K562 (cell line): ENCODE measurements around the gene STX7. TPM values are rescaled to one million over a fixed set of nuclear protein-coding genes. Genes with fewer than 3 reads are reported as not detected.

ENCODE experiments used
- ATAC-seq: fragments of 200-7000 bp; cut with Tn5 transposase; 3 replicates; pipeline ENCODE4 v1.9.1; 2020; ENCODE audit warnings: moderate library complexity
- BruUV-seq: library from RNA; stranded (reverse); fragments of 400-500 nt; replicated peaks from 2 replicates; lab custom pipeline; 2021; lab: Mats Ljungman, UMichigan
- CTCF ChIA-PET: fragments of 300-600 bp; formaldehyde crosslinking; extraction: SDS; loops from one replicate; lab custom pipeline; 2021; ENCODE audit warnings: low intra/inter-chr PET ratio; lab: Yijun Ruan, JAX
- POLR2A ChIA-PET: fragments of 300-600, 350-650 bp; sonication (Branson Sonifier 250); formaldehyde crosslinking; extraction: SDS; loops from one replicate; lab custom pipeline; 2021; ENCODE audit warnings: antibody characterized with exemption, inconsistent platforms; lab: Yijun Ruan, JAX
- DNase-seq, 4 experiments: peaks; one replicate each; pipeline versions ENCODE4 v3.0.0 to v3.0.0-alpha.2; 2011 to 2018; ENCODE audit warnings: low spot score in 3 of 4, mixed read lengths in 3 of 4; ENCODE audit errors: extremely low read depth in 1 of 4
- FAIRE-seq: peaks from 2 replicates; lab custom pipeline; 2011; peaks lifted over from hg19 to GRCh38; lab: Jason Lieb, UNC
- H2AFZ ChIP-seq: 2 replicates; pipeline ENCODE4 v1.6.0; 2011; ENCODE audit warnings: low read depth, low read length, control low read depth, inconsistent platforms
- H3K27ac ChIP-seq: fragments of 200-600 bp; 3 replicates; pipeline ENCODE4 v1.8.0; 2011; ENCODE audit warnings: low read depth, mild to moderate bottlenecking, control low read depth, inconsistent platforms, low read length, moderate library complexity, mixed read lengths; ENCODE audit errors: extremely low read depth
- H3K27me3 ChIP-seq, 2 experiments: fragments of 300-600 bp in 1 of 2; 2 replicates in 1 of 2; 3 replicates in 1 of 2; pipeline versions ENCODE4 v1.6.0 to v1.8.0; 2011; ENCODE audit warnings: inconsistent platforms in 2 of 2, low read length in 2 of 2, mild to moderate bottlenecking in 1 of 2, mixed read lengths in 1 of 2, moderate library complexity in 1 of 2; ENCODE audit not compliant: control insufficient read depth in 2 of 2, insufficient read depth in 2 of 2
- H3K36me3 ChIP-seq: fragments of 300-600 bp; 3 replicates; pipeline ENCODE4 v1.8.0; 2011; ENCODE audit warnings: mild to moderate bottlenecking, low read length, inconsistent platforms; ENCODE audit not compliant: control insufficient read depth, insufficient read depth
- H3K4me1 ChIP-seq, 2 experiments: fragments of 200-600 bp in 1 of 2; replicated peaks in 1 of 2; 2 replicates in 1 of 2; 3 replicates in 1 of 2; pipeline versions ENCODE4 v1.5.1 to v1.8.0; 2011; ENCODE audit warnings: inconsistent platforms in 2 of 2, low read length in 2 of 2, mild to moderate bottlenecking in 1 of 2, mixed read lengths in 1 of 2, moderate library complexity in 1 of 2; ENCODE audit not compliant: control insufficient read depth in 2 of 2, insufficient read depth in 2 of 2
- H3K4me2 ChIP-seq: 2 replicates; pipeline ENCODE4 v1.6.1; 2011; ENCODE audit warnings: low read length, control low read depth, inconsistent platforms, mixed read lengths; ENCODE audit not compliant: insufficient read depth
- H3K4me3 ChIP-seq: fragments of 200-600 bp; sonication (generic), shearing (Covaris generic); 2 replicates; pipeline ENCODE4 v1.5.1; 2016; ENCODE audit warnings: control low read depth, inconsistent platforms
- H3K79me2 ChIP-seq: fragments of 200-600 bp; 3 replicates; pipeline ENCODE4 v1.8.0; 2011; ENCODE audit warnings: low read length, inconsistent platforms; ENCODE audit not compliant: control insufficient read depth, insufficient read depth
- H3K9ac ChIP-seq, 2 experiments: 2 replicates each; pipeline versions ENCODE4 v1.6.0 to v1.6.1; 2011; ENCODE audit warnings: low read depth in 2 of 2, low read length in 2 of 2, control low read depth in 1 of 2, inconsistent platforms in 1 of 2, mild to moderate bottlenecking in 1 of 2, mixed read lengths in 1 of 2; ENCODE audit not compliant: insufficient read depth in 1 of 2
- H3K9me1 ChIP-seq: one replicate; pipeline ENCODE4 v1.6.0; 2011; ENCODE audit warnings: inconsistent platforms, mild to moderate bottlenecking, low read length, moderate library complexity; ENCODE audit not compliant: control insufficient read depth, insufficient read depth
- H3K9me3 ChIP-seq: replicated peaks from 2 replicates; pipeline ENCODE4 v1.5.1; 2011; ENCODE audit warnings: low read depth, low read length, inconsistent platforms; ENCODE audit not compliant: control insufficient read depth, insufficient read depth
- H4K20me1 ChIP-seq: replicated peaks from 2 replicates; pipeline ENCODE4 v1.6.1; 2011; ENCODE audit warnings: low read length, inconsistent platforms, mixed read lengths; ENCODE audit not compliant: control insufficient read depth, insufficient read depth
- ATF4 ChIP-seq: fragments of 450-650 bp; formaldehyde crosslinking; IDR thresholded peaks from 2 replicates; pipeline ENCODE4 v1.4.0; 2022; ENCODE audit warnings: mild to moderate bottlenecking, moderate library complexity
- CTBP1 ChIP-seq: fragments of 450-650 bp; IDR thresholded peaks from 2 replicates; pipeline ENCODE4 v1.6.1; 2016; ENCODE audit warnings: borderline replicate concordance
- DDX20 ChIP-seq: fragments of 450-650 bp; IDR thresholded peaks from 2 replicates; pipeline ENCODE4 v1.6.1; 2016; ENCODE audit warnings: missing genetic modification characterization, low read depth, mild to moderate bottlenecking, missing compliant biosample characterization, moderate library complexity
- FIP1L1 ChIP-seq: fragments of 200-400 bp; formaldehyde crosslinking; IDR thresholded peaks from 2 replicates; pipeline ENCODE4 v1.6.1; 2018; ENCODE audit warnings: mild to moderate bottlenecking, low read depth, low read length; ENCODE audit not compliant: poor library complexity, severe bottlenecking
- MXI1 ChIP-seq: IDR thresholded peaks from 2 replicates; pipeline ENCODE4 v1.6.1; 2011; ENCODE audit warnings: low read depth, mild to moderate bottlenecking, improper control_type of control experiment, low read length
- NCOA2 ChIP-seq, 2 experiments: fragments of 450-650 bp; IDR thresholded peaks; 2 replicates each; pipeline ENCODE4 v1.6.1; 2018; ENCODE audit warnings: mild to moderate bottlenecking in 2 of 2, moderate library complexity in 1 of 2; ENCODE audit not compliant: partially characterized antibody in 2 of 2
- POLR2H ChIP-seq: IDR thresholded peaks from 2 replicates; pipeline ENCODE4 v1.6.1; 2016; ENCODE audit warnings: missing genetic modification characterization, low read depth, mild to moderate bottlenecking, control low read depth, missing compliant biosample characterization, moderate library complexity
- RHOXF2B ChIP-seq: fragments of 250-450 bp; sonication (Bioruptor Pico); conservative IDR thresholded peaks from 2 replicates; pipeline ENCODE4 v1.5.1; 2021
- SMARCA5 ChIP-seq: fragments of 450-650 bp; IDR thresholded peaks from 2 replicates; pipeline ENCODE4 v1.6.1; 2016
- SOX6 ChIP-seq: fragments of 450-650 bp; IDR thresholded peaks from 2 replicates; pipeline ENCODE4 v1.6.1; 2014; ENCODE audit warnings: mild to moderate bottlenecking
- ZBTB8A ChIP-seq: fragments of 450-650 bp; IDR thresholded peaks from 2 replicates; pipeline ENCODE4 v1.6.1; 2018; ENCODE audit warnings: mild to moderate bottlenecking, moderate library complexity; ENCODE audit not compliant: partially characterized antibody
- ZNF175 ChIP-seq: fragments of 200-800 bp; sonication (Bioruptor generic); IDR thresholded peaks from 2 replicates; pipeline ENCODE4 v1.6.1; 2016; ENCODE audit warnings: low read depth, mild to moderate bottlenecking, missing genetic modification characterization, missing compliant biosample characterization
- ZNF282 ChIP-seq: sonication (generic); formaldehyde crosslinking; IDR thresholded peaks from 2 replicates; pipeline ENCODE4 v1.8.1; 2023; ENCODE audit warnings: missing genetic modification reagents
- ZNF324 ChIP-seq: fragments of 250-450 bp; sonication (Bioruptor Pico); IDR thresholded peaks from 2 replicates; pipeline ENCODE4 v1.4.0; 2020; ENCODE audit warnings: mild to moderate bottlenecking
- WGBS: fragments of 100-300 bp; shearing (Covaris generic); methylation state at CpG from one replicate; pipeline ENCODE4 v1.1.6; 2016; ENCODE audit warnings: low coverage, mixed read lengths; ENCODE audit not compliant: insufficient coverage; ENCODE audit errors: missing lambda C conversion rate; 5-methylcytosine and 5-hydroxymethylcytosine counted together
- in situ Hi-C: fragments of 300-500 bp; cut with MboI; formaldehyde crosslinking; loops from 4 replicates; pipeline ENCODE4 v1.15.0; 2018; ENCODE audit warnings: inconsistent platforms, mixed read lengths
- intact Hi-C: fragments of 100-400 bp; cut with micrococcal nuclease; formaldehyde crosslinking; loops from 2 replicates; pipeline ENCODE4 v1.14.2; 2022
- polyA plus RNA-seq, 8 experiments: library from polyadenylated mRNA; depleted of rRNA in 4 of 8; stranded (reverse) in 5 of 8; unstranded in 3 of 8; fragments of >200 nt; fragmentation: Nextera tagmentation in 2 of 8; fragmentation: Illumina TruSeq in 1 of 8; extraction: Ambion mirVana in 2 of 8; extraction: Trizol in 1 of 8; gene quantifications; 2 replicates each; pipeline versions ENCODE4 v1.2.1 to v1.2.3, GENCODE V29; 2011 to 2014; ENCODE audit warnings: inconsistent platforms in 1 of 8, missing spikeins in 1 of 8
- total RNA-seq, 7 experiments: library from RNA; depleted of rRNA in 6 of 7; stranded (reverse); fragments of >200 nt in 6 of 7; fragmentation: Illumina TruSeq in 2 of 7; extraction: Trizol in 2 of 7; gene quantifications; 2 replicates each; pipeline versions ENCODE4 v1.2.1 to v1.2.3, GENCODE V29; 2011 to 2021; ENCODE audit warnings: low replicate concordance in 1 of 7
- TF ChIP-seq, protein P1 (sequence below): sonication (generic); formaldehyde crosslinking; IDR thresholded peaks from 2 replicates; pipeline ENCODE4 v1.8.0; 2022; ENCODE audit warnings: missing genetic modification reagents, mild to moderate bottlenecking, borderline replicate concordance
- TF ChIP-seq, protein P2 (sequence below): fragments of 450-650 bp; IDR thresholded peaks from 2 replicates; pipeline ENCODE4 v1.6.1; 2016
- TF ChIP-seq, protein P3 (sequence below): fragments of 450-650 bp; IDR thresholded peaks from 2 replicates; pipeline ENCODE4 v1.6.1; 2016; ENCODE audit warnings: missing biosample characterization, missing genetic modification characterization

STX7 gene
- total and polyA plus RNA-seq, 9 of the 15 experiments (the other 6 are each of a cell fraction or from before 2014, with no cell fraction given) = 13.0 to 34.4 (median 25.3) TPM

- TF ChIP-seq ZNF175 (CRISPR knock-in tag) = no peak; the same call in 1 of the 2 replicates
- peak in 1 of 2 experiments; percentile 49 for TF ChIP-seq NCOA2 (IDR thresholded peaks at IDR 0.05; ENCODE audit: partially characterized antibody in 2 of 2)
- peak; percentile 58; the same call in 1 of the 2 replicates for TF ChIP-seq POLR2H (tag)
- TF ChIP-seq ATF4 (CRISPR knock-in tag) = peak; percentile 89
- no peak for TF ChIP-seq SMARCA5
- no peak for TF ChIP-seq ZNF324 (CRISPR knock-in tag)
Observed at GRCh38 chr6:132479131-132479530, 33.8 kb downstream of the STX7 start (continued).

- POLR2A ChIA-PET = interaction anchor here (1.0 kb wide), 1 partner anchor 8 kb away, joined by 4 read pairs; no protein-coding TSS in a partner anchor
- no peak overlapping the region; the same call in 1 of the 2 replicates for H3K4me2 ChIP-seq
- peak in 1 of 4 experiments; percentile 28 for DNase-seq
- 18% methylated on average over 5 of the region's 5 CpGs for WGBS
- BruUV-seq = no TSS peak
- CTCF ChIA-PET = no interaction called here
- intact Hi-C loops = no loop called here
- no peak overlapping the region for H3K9ac ChIP-seq
- H3K36me3 ChIP-seq = no peaks in the 10 kb centered on the region; the same call in 1 of the 3 replicates
- peak; percentile 85 for ATAC-seq
- H3K27ac ChIP-seq = no peak overlapping the region
- 0 out of 2 replicates have a peak, but pooled peaks cover 6% of the 10 kb centered on the region for H4K20me1 ChIP-seq
- no peaks in the 10 kb centered on the region for H3K27me3 ChIP-seq
- H2AFZ ChIP-seq = no peak overlapping the region
- H3K9me3 ChIP-seq = no peaks in the 10 kb centered on the region
- H3K4me3 ChIP-seq = no peak overlapping the region
- in situ Hi-C loops = no loop called here
- peaks cover 0 to 11% of the 10 kb centered on the region in 2 experiments; a peak in 2 of 5 replicates for H3K4me1 ChIP-seq
- H3K9me1 ChIP-seq = no peaks in the 10 kb centered on the region
- peaks cover 13% of the 10 kb centered on the region; the same call in 2 of the 3 replicates for H3K79me2 ChIP-seq
- peak; percentile 15 for FAIRE-seq
- TF ChIP-seq CTBP1 (peak; percentile 65; the same call in 1 of the 2 replicates), ZBTB8A (no peak), ZNF282 (CRISPR knock-in tag) (no peak), SOX6 (no peak), FIP1L1 (no peak), MXI1 (no peak), RHOXF2B (CRISPR knock-in tag) (no peak), DDX20 (tag) (no peak)
- TF ChIP-seq, protein P1, sequence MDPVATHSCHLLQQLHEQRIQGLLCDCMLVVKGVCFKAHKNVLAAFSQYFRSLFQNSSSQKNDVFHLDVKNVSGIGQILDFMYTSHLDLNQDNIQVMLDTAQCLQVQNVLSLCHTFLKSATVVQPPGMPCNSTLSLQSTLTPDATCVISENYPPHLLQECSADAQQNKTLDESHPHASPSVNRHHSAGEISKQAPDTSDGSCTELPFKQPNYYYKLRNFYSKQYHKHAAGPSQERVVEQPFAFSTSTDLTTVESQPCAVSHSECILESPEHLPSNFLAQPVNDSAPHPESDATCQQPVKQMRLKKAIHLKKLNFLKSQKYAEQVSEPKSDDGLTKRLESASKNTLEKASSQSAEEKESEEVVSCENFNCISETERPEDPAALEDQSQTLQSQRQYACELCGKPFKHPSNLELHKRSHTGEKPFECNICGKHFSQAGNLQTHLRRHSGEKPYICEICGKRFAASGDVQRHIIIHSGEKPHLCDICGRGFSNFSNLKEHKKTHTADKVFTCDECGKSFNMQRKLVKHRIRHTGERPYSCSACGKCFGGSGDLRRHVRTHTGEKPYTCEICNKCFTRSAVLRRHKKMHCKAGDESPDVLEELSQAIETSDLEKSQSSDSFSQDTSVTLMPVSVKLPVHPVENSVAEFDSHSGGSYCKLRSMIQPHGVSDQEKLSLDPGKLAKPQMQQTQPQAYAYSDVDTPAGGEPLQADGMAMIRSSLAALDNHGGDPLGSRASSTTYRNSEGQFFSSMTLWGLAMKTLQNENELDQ (CRISPR knock-in tag) = no peak
- TF ChIP-seq, protein P2, sequence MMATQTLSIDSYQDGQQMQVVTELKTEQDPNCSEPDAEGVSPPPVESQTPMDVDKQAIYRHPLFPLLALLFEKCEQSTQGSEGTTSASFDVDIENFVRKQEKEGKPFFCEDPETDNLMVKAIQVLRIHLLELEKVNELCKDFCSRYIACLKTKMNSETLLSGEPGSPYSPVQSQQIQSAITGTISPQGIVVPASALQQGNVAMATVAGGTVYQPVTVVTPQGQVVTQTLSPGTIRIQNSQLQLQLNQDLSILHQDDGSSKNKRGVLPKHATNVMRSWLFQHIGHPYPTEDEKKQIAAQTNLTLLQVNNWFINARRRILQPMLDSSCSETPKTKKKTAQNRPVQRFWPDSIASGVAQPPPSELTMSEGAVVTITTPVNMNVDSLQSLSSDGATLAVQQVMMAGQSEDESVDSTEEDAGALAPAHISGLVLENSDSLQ = peak; percentile 26; the same call in 1 of the 2 replicates
- TF ChIP-seq, protein P3, sequence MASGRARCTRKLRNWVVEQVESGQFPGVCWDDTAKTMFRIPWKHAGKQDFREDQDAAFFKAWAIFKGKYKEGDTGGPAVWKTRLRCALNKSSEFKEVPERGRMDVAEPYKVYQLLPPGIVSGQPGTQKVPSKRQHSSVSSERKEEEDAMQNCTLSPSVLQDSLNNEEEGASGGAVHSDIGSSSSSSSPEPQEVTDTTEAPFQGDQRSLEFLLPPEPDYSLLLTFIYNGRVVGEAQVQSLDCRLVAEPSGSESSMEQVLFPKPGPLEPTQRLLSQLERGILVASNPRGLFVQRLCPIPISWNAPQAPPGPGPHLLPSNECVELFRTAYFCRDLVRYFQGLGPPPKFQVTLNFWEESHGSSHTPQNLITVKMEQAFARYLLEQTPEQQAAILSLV (tag) = no peak
Observed at GRCh38 chr6:132478674-132479073, 34.2 kb downstream of the STX7 start.
